Measurements from ENCODE around the gene PCF11.

PCF11 gene

GRCh38 chr11:83153764-83154163 is 3.2 kb upstream of the PCF11 start:
- in situ Hi-C loops (cut with MboI; ENCODE audit: low sequenced_read_pairs): no loop called here

- in situ Hi-C loops (cut with MboI; ENCODE audit: low sequenced_read_pairs): no loop called here
These were observed 561 bp upstream of the PCF11 start for GRCh38 chr11:83156144-83156995.

GRCh38 chr11:83157594-83158356 is 844 bp downstream of the PCF11 start:
- in situ Hi-C loops (cut with MboI; ENCODE audit: low sequenced_read_pairs): no loop called here

- in situ Hi-C loops (cut with MboI; ENCODE audit: low sequenced_read_pairs): no loop called here
These were observed 1.4 kb downstream of the PCF11 start for GRCh38 chr11:83158357-83158786.

- in situ Hi-C loops (cut with MboI; ENCODE audit: low sequenced_read_pairs): no loop called here
These were observed 2.3 kb downstream of the PCF11 start for GRCh38 chr11:83158965-83159901.

GRCh38 chr11:83159902-83160865 is 3.3 kb downstream of the PCF11 start:
- in situ Hi-C loops (cut with MboI; ENCODE audit: low sequenced_read_pairs): no loop called here

- in situ Hi-C loops (cut with MboI; ENCODE audit: low sequenced_read_pairs): no loop called here
These were observed 4.8 kb downstream of the PCF11 start for GRCh38 chr11:83161610-83162199.

GRCh38 chr11:83162377-83162776 is 5.4 kb downstream of the PCF11 start:
- in situ Hi-C loops (cut with MboI; ENCODE audit: low sequenced_read_pairs): no loop called here

GRCh38 chr11:83166193-83166866 is 9.4 kb downstream of the PCF11 start:
- in situ Hi-C loops (cut with MboI; ENCODE audit: low sequenced_read_pairs): no loop called here

GRCh38 chr11:83168756-83169155 is 11.8 kb downstream of the PCF11 start:
- in situ Hi-C loops (cut with MboI; ENCODE audit: low sequenced_read_pairs): no loop called here

GRCh38 chr11:83170865-83171264 is 13.9 kb downstream of the PCF11 start:
- in situ Hi-C loops (cut with MboI; ENCODE audit: low sequenced_read_pairs): no loop called here

GRCh38 chr11:83172551-83172950 is 15.6 kb downstream of the PCF11 start:
- in situ Hi-C loops (cut with MboI; ENCODE audit: low sequenced_read_pairs): no loop called here

- in situ Hi-C loops (cut with MboI; ENCODE audit: low sequenced_read_pairs): no loop called here
These were observed 17.1 kb downstream of the PCF11 start for GRCh38 chr11:83174008-83174407.

GRCh38 chr11:83175815-83176214 is 18.9 kb downstream of the PCF11 start:
- in situ Hi-C loops (cut with MboI; ENCODE audit: low sequenced_read_pairs): no loop called here

- in situ Hi-C loops (cut with MboI; ENCODE audit: low sequenced_read_pairs): no loop called here
These were observed 24.9 kb downstream of the PCF11 start for GRCh38 chr11:83181815-83182214.

GRCh38 chr11:83185767-83186166 is 28.8 kb downstream of the PCF11 start:
- in situ Hi-C loops (cut with MboI; ENCODE audit: low sequenced_read_pairs): no loop called here

- in situ Hi-C loops (cut with MboI; ENCODE audit: low sequenced_read_pairs): no loop called here
These were observed 30.5 kb downstream of the PCF11 start for GRCh38 chr11:83187465-83187864.

- in situ Hi-C loops (cut with MboI; ENCODE audit: low sequenced_read_pairs): no loop called here
These were observed 34.6 kb downstream of the PCF11 start for GRCh38 chr11:83191491-83191890.

- in situ Hi-C loops (cut with MboI; ENCODE audit: low sequenced_read_pairs): no loop called here
These were observed 35.1 kb downstream of the PCF11 start for GRCh38 chr11:83191986-83192385.

Measured in hTERT RPE-1 (cell line).